DMS153 treated with DMSO at 0.1 percent for 48 hours (cell line): ENCODE data around the gene KLHL24.
"Not testable (repeated sequence)": the region's sequence is repeated elsewhere in the genome, so short reads cannot be mapped to it uniquely, and the experiment has no call there.

Experiments used
- DNase-seq: peaks from one replicate; lab custom pipeline; 2025; ENCODE audit not compliant: unreplicated experiment; lab: John Stamatoyannopoulos, UW

Gene KLHL24

DNA sequence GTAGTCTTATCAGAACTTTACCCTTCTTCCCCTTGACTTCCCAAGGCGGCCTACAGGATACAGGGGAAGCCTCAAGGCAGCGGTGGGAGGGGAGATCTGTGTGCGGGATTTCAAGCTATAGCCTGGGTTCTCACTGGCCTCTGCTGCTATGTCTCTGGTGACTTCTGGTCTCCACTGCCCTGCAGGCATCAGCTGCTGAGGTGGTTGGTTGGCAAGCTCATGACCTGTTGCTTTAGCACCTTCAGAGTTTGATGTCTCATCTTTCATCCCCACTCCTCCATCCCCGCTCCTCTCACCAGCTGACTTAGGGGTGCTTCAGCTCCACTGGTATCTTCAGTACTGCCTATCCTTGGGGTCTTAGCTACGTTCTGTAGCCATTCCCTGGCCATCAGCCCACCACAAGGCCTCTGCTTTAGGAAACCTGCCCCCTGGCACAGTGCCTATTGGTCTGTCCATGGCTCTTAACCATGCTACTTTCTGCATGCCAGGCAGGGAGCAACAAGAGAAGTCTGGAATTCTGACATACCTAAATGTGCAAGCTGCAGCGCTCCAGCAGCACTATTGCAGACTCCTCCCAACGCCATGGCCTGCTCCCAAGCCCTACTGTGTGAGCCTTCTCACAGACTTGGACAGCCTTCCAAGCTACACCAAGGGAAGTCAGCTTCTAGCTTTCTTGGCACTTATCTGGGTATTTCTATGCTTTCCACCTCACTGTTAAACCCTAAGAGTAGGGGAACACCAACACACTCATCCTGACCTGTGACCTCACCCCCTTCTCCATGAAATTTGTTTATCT lies 60.3 kb downstream of the KLHL24 start:
- DNase-seq, result no peak

DNA sequence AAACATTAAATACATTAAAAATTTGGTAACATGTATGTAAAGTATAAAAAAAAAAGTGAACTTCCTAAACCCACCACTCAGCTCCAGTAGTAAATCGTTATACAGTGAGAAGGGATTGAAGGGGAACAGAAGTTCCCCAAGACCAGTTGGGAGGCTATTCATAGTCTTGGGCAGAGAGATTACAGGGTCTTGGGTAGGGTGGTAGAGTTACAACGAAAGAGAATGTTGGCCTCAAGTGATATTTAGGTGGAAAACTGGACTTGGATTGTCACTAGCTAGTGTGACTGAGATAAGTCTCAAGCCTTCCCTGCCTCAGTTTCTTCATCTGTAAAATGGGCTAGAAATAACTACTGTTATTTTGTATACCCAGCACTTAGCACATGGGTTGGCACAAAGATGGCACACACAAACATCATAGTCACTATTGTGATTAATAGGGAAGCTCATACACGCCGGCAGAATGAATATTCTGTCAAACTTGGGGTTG lies 61.7 kb downstream of the KLHL24 start:
- no peak for DNase-seq

DNA sequence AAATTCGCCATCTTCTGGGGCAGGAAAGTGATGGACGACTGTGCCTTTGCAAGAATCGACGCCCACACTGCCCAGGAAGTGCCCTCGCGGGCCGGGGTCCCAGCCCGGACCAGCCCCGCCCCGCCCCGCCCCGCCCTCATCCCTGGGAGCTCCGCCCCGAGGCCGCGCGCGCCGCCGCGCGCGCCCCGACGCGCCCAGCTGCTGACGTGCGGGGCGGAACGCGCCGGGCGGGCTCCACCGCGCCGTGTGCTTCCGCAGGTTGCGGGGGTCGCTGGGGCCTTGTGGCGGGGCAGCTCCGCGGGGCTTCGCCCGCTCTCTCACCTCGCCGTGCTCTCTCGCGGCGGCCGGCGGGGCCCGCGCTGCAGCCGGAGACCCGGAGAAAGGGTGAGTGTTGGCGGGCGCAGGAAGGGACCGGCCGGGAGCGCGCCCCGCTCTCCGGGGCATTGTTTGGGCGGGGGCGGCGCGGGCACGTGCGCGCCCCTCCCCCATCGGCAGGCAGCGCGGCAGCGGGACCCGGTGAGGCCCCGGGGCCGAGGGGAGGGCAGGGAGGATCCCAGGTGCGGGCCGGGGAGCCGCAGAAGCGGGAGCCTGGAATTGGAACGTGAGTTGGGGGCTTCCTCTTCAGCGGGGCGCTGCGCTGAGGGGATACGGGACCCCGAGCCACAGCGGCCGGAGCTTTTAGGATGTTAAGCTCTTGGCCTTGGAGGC lies 62.3 kb downstream of the KLHL24 start, which contains the start of gene YEATS2:
TSS of gene YEATS2 (plus strand) at position 188 of the 708 bp plus-strand sequence. CDS start 17,366 bp downstream, outside the sequence.
- DNase-seq, result peak; percentile 41

DNA sequence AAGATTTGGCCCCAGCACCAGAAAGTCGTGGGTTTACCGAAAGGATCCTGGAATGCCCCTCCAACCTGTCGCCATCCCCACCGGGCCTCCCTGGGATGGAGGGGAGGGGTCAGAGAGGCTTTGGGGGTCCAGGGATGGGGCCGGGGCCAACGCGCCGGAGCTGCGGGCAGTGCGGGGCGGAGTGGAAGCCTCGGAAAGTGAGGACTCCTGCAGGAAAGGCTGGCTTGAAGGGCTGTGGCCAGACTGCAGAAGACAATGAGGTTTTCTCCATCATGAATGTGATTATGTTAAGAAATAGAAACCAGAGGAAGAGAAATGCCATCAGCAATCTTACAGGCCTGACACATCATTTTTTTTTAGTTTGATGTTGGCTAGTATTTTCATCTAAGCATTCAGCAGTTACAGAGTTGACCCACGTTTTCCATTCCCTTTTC lies 62.9 kb downstream of the KLHL24 start:
- peak; percentile 9 for DNase-seq

DNA sequence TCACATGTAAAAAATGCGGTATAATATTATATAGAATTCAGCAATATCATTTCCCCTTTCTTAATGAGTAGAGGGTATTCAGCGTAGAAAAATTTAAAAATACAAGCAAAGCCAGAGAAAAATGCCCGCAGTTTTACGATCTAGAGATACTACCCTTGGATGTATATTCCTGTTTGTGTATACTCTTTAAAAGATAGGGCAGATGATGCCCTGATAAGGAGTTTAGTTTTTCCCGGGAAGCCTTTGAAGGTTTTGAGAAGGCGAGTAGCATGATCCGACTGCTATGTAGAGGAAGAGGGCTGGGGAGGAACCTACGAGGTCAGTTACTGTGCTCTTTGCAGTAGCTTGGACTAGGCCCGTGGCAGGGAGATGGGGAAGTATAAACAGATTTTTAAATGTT lies 63.3 kb downstream of the KLHL24 start:
- DNase-seq, result peak; percentile 12

DNA sequence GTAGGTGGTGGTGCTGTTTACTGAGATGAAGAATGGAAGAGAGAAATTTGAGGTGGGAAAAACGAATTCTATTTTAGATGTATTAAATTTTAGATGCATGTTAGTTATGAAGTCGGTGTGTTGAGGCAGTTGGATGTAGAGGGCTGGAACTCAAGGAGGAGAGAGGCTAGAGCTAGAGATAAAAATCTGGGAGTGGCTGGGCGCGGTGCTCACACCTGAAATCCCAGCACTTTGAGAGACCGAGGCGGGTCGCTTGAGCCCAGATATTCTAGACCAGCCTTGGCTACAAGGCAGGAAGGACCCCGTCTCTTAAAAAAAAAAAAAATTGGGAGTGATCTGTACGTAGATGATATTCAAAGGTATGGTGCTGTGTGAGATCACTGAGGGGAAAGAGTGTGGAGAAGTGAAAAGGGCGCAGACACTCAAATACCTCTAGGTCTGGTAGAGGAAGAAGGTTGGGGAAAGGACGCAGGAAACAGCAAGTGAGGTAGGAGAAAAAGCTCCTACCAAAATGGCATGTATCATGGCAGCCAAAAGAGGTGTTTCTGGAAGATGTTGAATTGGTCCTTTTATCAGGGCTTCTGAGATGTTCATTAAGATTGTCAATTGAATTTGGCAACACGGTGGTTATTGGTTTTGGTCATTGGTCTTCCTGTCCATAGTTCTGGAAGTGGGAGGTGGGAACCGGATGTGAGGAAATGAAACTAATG lies 64.0 kb downstream of the KLHL24 start:
- no peak for DNase-seq

DNA sequence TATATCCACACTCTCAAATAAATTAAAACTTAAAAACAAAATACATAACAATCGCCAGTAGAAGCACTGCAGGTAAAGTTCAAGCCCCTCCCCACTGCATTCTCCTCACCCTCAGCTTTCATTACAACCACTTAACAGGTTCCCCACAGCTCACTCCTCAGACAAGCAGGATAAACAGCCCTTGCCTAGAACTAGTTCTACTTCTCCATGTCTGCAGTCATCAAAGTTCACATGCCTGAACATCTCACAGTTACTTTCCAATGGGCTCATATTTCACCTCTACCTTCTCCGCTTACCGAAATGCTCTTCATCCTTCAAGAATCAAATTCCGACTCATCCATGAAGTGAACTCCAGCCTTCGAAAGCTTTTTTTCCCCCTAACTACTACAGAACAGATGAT lies 66.3 kb downstream of the KLHL24 start:
- DNase-seq, result no peak

DNA sequence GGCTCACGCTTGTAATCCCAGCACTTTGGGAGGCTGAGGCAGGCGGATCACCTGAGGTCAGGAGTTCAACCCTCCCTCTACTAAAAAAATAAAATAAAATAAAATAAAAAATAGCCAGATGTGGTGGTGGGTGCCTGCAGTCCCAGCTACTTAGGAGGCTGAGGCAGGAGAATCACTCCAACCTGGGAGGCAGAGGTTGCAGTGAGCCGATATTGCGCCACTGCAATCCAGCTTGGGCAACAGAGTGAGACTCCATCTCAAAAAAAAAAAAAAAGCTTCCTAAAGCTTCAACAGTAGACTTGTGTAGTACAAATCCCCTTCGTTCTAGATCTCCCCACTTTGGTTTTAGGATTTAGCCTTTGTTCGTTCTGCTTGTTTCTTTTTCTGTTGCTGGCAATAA lies 68.5 kb downstream of the KLHL24 start:
- DNase-seq, result not testable (repeated sequence)

DNA sequence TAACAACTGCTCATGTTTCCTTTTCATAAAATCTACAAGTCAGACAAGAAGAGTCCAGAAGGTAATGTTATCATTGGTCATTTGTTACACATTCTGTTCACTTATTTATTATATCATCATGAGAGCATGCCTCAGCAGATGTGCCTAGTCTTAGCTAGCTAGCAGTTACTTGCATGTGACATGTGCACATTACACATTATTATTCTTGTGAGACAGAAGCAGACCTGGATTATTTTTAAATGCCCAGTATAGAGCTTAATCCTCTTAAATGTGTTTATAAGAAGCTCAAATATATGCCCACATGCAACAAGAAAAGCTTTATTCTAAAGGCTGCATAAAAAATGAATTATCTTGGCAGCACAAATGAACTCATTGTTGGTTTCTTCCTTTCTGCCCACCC lies 74.8 kb downstream of the KLHL24 start:
- DNase-seq, result no peak

DNA sequence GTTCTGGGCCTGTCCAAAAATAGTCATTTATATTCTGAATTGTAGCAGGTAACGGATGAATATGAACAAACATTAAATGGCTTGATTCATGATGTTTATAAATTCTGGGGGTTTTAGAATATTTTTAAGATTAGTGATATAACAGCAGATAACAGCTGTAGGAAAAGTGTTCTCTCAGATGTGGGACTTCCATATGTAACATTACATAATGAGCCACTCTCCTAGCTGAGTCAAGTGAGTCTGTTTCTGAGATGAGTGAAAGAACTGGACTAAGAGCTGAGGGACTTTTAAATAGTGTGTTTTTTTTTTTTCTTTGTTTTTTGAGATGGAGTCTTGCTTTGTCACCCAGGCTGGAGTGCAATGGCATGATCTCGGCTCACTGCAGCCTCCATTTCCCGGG lies 76.1 kb downstream of the KLHL24 start:
- no peak for DNase-seq

DNA sequence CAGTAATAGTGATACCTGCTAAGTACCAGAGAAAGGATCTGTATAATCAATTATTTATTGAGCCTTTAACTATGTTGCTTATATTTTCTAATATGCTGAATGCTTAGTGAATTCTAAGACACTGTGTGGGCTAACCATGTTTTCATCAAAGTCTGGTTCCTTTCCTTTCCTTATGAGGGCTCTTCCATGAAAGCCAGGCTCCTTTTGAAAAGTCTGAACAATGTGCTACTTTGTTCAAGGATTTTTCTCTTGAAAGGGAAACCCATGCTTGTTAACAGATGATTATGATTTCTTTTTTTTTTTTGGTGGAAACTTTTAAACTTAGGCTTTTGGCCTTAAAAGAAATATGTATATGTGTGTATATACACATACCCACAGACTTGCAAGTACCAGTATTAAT lies 79.2 kb downstream of the KLHL24 start:
- no peak for DNase-seq

DNA sequence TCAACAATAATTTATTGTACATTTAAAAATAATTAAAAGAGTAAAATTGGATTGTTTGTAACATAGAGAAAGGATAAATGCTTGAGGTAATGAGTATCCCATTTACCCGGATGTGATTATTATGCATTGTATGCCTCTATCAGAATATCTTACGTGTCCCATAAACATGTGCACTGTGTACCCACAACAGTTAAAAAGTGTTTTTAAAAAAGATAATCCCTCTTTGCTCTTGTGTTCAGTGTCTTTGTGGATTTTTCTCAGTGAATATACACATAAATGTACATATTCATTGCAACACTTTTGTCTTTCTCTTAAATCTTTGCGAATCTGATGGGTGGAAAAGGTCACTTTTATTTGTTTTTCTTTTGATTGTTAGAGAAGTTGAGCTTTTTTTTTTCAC lies 82.6 kb downstream of the KLHL24 start:
- DNase-seq, result no peak

DNA sequence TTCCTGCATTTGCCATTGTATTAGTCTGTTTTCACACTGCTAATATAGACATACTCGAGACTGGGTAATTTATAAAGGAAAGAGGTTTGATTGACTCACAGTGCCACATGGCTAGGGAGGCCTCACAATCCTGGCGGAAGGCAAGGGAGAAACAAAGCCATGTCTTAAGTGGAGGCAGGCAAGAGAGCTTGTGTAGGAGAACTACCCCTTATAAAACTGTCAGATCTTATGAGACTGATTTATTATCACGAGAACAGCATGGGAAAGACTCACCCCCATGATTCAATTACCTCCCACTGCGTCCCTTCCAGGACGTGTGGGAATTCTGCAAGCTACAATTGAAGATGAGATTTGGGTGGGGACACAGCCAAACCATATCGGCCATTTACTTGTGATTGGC lies 90.0 kb downstream of the KLHL24 start:
- no peak for DNase-seq

DNA sequence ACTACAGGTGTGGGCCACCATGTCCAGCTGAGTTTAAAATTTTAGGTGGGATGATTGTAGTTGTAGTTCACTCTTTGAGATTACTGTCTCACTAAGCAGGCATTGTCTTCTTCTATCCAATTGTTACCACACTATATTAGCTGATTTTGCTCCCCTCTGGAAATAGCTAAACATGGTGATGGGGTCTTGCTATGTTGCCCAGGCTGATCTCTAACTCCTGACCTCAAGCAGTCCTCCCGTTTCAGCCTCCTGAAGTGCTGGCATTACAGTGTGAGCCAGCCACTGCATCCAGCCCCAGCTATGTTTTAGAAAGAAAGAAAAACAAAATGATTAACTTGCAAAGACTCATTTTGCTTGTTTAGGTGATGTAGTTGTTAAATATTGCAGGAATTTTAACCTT lies 92.8 kb downstream of the KLHL24 start:
- no peak for DNase-seq

DNA sequence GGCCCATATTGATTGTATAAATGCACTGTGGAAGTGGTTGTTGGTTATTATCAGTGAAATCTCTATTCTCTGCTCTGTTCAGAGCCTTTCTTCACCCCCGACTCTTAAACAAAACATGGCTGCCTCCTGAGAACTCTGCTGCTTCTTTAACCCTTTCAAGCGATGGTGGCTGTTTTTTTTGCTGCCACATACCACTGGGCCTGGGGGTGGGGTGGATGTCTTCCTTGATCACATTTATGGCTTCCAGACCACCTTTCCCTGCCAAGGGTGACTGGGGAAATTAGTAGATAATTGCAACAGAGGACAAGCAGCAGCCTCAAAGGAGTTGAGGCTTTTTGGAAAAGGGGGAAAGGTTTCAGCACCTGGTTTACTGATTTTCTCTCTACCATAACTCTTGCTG lies 94.9 kb downstream of the KLHL24 start:
- DNase-seq, result no peak

DNA sequence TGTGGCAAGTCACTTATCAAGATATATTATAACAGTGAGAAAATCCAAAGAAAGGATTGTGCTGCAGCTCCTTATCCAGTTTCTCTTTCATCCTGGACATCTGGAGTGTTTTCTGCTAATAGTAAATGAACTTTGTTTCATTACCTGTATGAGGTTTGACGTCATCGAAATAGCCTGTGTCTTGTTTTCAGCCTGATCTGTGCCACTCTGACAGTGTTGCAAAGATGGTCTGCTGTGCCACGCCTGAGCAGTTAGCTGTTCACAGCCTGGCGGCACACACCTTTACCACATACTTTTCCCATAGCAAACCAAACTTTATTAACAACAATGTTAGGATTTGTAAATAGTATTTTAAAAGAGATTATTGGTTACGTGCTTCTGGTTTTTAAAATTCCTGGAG lies 96.2 kb downstream of the KLHL24 start:
- DNase-seq, result no peak

DNA sequence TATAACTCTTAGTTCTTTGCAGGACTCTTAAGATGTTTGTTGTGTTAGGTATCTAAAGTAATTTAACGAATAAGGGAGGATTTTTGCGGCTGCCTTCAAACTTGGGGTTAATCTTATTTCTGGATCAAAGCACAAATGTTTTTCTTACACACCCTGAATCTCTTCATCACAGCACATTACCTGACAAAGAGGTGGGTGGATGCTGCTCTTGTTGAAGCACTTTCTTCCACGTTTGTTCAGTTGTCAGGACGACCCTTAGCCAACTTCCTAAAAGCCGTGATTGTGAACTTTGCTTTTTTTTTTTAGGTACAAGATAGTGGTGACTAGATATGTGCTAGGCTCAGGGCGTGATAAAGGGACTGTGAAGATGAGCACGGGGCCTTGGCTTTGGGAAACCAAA lies 98.1 kb downstream of the KLHL24 start:
- DNase-seq, result no peak
